ENCODE measurements around the gene ZNF652.

DNA sequence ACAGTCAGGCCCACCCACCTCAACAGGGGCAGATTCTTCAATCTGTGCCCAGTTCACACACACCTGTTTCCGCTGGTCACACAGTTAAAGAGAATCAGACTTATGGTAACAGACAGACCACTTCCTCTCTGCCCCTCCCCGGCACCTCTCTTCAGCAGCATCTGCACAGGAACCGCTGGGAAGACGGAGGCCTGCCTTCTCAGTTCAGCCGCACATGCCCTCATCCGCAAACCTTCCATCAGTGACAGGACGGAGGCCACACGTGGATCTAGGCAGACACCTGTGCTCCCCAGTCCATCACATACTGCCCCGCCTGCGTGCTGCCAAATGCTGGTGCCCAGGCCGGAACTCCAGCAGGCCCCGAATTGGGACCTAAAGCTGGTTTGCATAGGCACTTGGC lies 42.3 kb upstream of the ZNF652 start:
- TF ChIP-seq, protein P1, sequence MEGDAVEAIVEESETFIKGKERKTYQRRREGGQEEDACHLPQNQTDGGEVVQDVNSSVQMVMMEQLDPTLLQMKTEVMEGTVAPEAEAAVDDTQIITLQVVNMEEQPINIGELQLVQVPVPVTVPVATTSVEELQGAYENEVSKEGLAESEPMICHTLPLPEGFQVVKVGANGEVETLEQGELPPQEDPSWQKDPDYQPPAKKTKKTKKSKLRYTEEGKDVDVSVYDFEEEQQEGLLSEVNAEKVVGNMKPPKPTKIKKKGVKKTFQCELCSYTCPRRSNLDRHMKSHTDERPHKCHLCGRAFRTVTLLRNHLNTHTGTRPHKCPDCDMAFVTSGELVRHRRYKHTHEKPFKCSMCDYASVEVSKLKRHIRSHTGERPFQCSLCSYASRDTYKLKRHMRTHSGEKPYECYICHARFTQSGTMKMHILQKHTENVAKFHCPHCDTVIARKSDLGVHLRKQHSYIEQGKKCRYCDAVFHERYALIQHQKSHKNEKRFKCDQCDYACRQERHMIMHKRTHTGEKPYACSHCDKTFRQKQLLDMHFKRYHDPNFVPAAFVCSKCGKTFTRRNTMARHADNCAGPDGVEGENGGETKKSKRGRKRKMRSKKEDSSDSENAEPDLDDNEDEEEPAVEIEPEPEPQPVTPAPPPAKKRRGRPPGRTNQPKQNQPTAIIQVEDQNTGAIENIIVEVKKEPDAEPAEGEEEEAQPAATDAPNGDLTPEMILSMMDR (conservative IDR thresholded peaks at IDR 0.05 in 1 of 2, IDR thresholded peaks at IDR 0.05 in 1 of 2; ENCODE audit: low read depth in 1 of 2, low read length in 2 of 2) = no peak
- TF ChIP-seq EZH2 (IDR thresholded peaks at IDR 0.05; ENCODE audit: low read length, missing control alignments) = no peak
